Measurements from ENCODE around the gene MYH9.

Gene MYH9

GRCh38 chr22:36234919-36235318 is 152.8 kb downstream of the MYH9 start:
- DNase-seq = no peak
- in situ Hi-C loops (cut with HindIII; ENCODE audit: low pct_ligation_motif_present, low pct_unique_long_range_greater_than_20kb, low sequenced_read_pairs) = no loop called here

- DNase-seq = no peak
- in situ Hi-C loops (cut with HindIII; ENCODE audit: low pct_ligation_motif_present, low pct_unique_long_range_greater_than_20kb, low sequenced_read_pairs) = no loop called here
Observed at GRCh38 chr22:36234213-36234612, 153.6 kb downstream of the MYH9 start.

- no peak for DNase-seq
- in situ Hi-C loops (cut with HindIII; ENCODE audit: low pct_ligation_motif_present, low pct_unique_long_range_greater_than_20kb, low sequenced_read_pairs) = no loop called here
Observed at GRCh38 chr22:36233796-36234195, 154.0 kb downstream of the MYH9 start.

- in situ Hi-C loops (cut with HindIII; ENCODE audit: low pct_ligation_motif_present, low pct_unique_long_range_greater_than_20kb, low sequenced_read_pairs) = no loop called here
- DNase-seq = no peak
Observed at GRCh38 chr22:36232715-36233401, 154.9 kb downstream of the MYH9 start.
